ENCODE data around the gene MYADML2.

Gene MYADML2

GRCh38 chr17:81940538-81941483 lies 6.2 kb downstream of the MYADML2 start:
- FAIRE-seq (no peak), DNase-seq (ENCODE audit: low spot score) (no peak)

- DNase-seq (ENCODE audit: low spot score) = no peak
- no peak for FAIRE-seq
Observed at GRCh38 chr17:81939881-81940385, 7.1 kb downstream of the MYADML2 start.

GRCh38 chr17:81939218-81939617 lies 7.8 kb downstream of the MYADML2 start:
- DNase-seq (ENCODE audit: low spot score) (no peak), FAIRE-seq (no peak)

GRCh38 chr17:81935709-81936084 lies 11.3 kb downstream of the MYADML2 start:
- FAIRE-seq (no peak), DNase-seq (ENCODE audit: low spot score) (no peak)

- FAIRE-seq (no peak), DNase-seq (ENCODE audit: low spot score) (no peak)
Observed at GRCh38 chr17:81934850-81935708, 12.0 kb downstream of the MYADML2 start.

GRCh38 chr17:81934098-81934757 lies 12.8 kb downstream of the MYADML2 start:
- DNase-seq (ENCODE audit: low spot score) (no peak), FAIRE-seq (no peak)

GRCh38 chr17:81933178-81933699 lies 13.8 kb downstream of the MYADML2 start:
- DNase-seq (ENCODE audit: low spot score) (no peak), FAIRE-seq (no peak)

- no peak for FAIRE-seq
- DNase-seq (ENCODE audit: low spot score) = no peak
Observed at GRCh38 chr17:81932333-81932983, 14.6 kb downstream of the MYADML2 start.

GRCh38 chr17:81931557-81932332 lies 15.3 kb downstream of the MYADML2 start:
- DNase-seq (ENCODE audit: low spot score) = no peak
- no peak for FAIRE-seq

GRCh38 chr17:81931189-81931556 lies 15.9 kb downstream of the MYADML2 start:
- FAIRE-seq = no peak
- DNase-seq (ENCODE audit: low spot score) = no peak

GRCh38 chr17:81930142-81931125 lies 16.6 kb downstream of the MYADML2 start:
- FAIRE-seq = no peak
- no peak for DNase-seq (ENCODE audit: low spot score)

- no peak for FAIRE-seq
- DNase-seq (ENCODE audit: low spot score) = no peak
Observed at GRCh38 chr17:81929253-81930141, 17.5 kb downstream of the MYADML2 start.

GRCh38 chr17:81928544-81929252 lies 18.3 kb downstream of the MYADML2 start:
- FAIRE-seq = no peak
- no peak for DNase-seq (ENCODE audit: low spot score)

GRCh38 chr17:81927653-81928543 lies 19.1 kb downstream of the MYADML2 start, which contains the start of gene MAFG:
MAFG (minus strand) TSS chr17:81927735; CDS start chr17:81923185, 4,550 bp downstream.
- peak; percentile 90 for DNase-seq (ENCODE audit: low spot score)
- no peak for FAIRE-seq

GRCh38 chr17:81927152-81927652 lies 19.8 kb downstream of the MYADML2 start:
- no peak for DNase-seq (ENCODE audit: low spot score)
- FAIRE-seq = no peak

Data from RCC 7860 (cell line).